ENCODE measurements around the gene EDAR. TPM values are rescaled to one million over a fixed set of nuclear protein-coding genes. Genes with fewer than 3 reads are reported as not detected.

EDAR gene
- total and polyA plus RNA-seq, 10 of the 15 experiments (the other 5 are each of a cell fraction or from before 2014, with no cell fraction given), result 0.04 TPM; not detected in 9

- no peak for TF ChIP-seq BCLAF1 (IDR thresholded peaks at IDR 0.05)
- no peak for TF ChIP-seq CREB1 (IDR thresholded peaks at IDR 0.05; ENCODE audit: low read depth)
- no peak for TF ChIP-seq MXI1 (IDR thresholded peaks at IDR 0.05; ENCODE audit: low read depth, low read length)
- TF ChIP-seq ZNF24 (IDR thresholded peaks at IDR 0.05), result no peak
- no peak for TF ChIP-seq HSF1 (IDR thresholded peaks at IDR 0.05; ENCODE audit: low read depth, low read length)
- no peak for TF ChIP-seq JUNB (IDR thresholded peaks at IDR 0.05)
- TF ChIP-seq YY1 (IDR thresholded peaks at IDR 0.05; ENCODE audit: low read depth, low read length), result no peak
- no peak for TF ChIP-seq ZNF274 (IDR thresholded peaks at IDR 0.05; ENCODE audit: insufficient read depth, insufficient read length)
Measured at GRCh38 chr2:108993095-108993937, 4.3 kb upstream of the EDAR start (continued).
